Sigmoid colon (tissue), 4 donors: ENCODE results near the gene KIRREL3.

Source experiments
- CTCF ChIP-seq, 4 experiments: fragments of 450-650 bp in 3 of 4; fragments of 200-600 bp in 1 of 4; IDR thresholded peaks; one replicate each; pipeline ENCODE4 v1.5.1; 2016 to 2019; ENCODE audit warnings: antibody characterized with exemption in 4 of 4, mild to moderate bottlenecking in 3 of 4, moderate library complexity in 2 of 4
- EP300 ChIP-seq, 4 donors: sonication (generic); formaldehyde crosslinking; IDR thresholded peaks; one replicate each; pipeline ENCODE4 v1.6.1; 2017; ENCODE audit warnings: antibody characterized with exemption in 4 of 4
- POLR2A ChIP-seq, 2 donors: fragments of 450-650 bp; IDR thresholded peaks; one replicate each; pipeline ENCODE4 v1.6.1; 2016; ENCODE audit warnings: antibody characterized with exemption in 2 of 2, mild to moderate bottlenecking in 2 of 2, moderate library complexity in 2 of 2
- POLR2AphosphoS5 ChIP-seq, 4 donors: sonication (generic); formaldehyde crosslinking; IDR thresholded peaks; one replicate each; pipeline ENCODE4 v1.6.1; 2017; ENCODE audit warnings: antibody characterized with exemption in 4 of 4

DNA sequence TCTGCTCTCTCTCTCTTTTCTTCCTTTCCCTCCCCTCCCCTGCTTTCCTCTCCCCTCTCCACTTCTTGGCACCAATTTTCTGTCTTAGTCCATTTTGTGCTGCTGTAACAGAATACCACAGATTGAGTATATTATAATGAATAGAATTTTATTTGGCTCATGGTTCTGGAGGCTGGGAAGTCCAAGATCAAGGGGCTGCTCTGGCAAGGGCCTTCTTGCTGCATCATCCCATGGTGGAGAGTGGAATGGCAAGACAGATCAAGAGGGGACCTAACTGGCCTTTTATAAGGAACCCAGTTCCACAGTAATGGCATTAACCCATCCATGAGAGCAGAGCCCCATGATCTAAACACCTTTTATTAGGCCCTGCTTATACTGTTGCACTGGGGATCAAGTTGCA lies 600.6 kb downstream of the KIRREL3 start:
- TF ChIP-seq CTCF (IDR thresholded peaks at IDR 0.05): no peak
- TF ChIP-seq POLR2AphosphoS5 (IDR thresholded peaks at IDR 0.05): no peak
- TF ChIP-seq POLR2A (IDR thresholded peaks at IDR 0.05): no peak
- no peak for TF ChIP-seq EP300 (IDR thresholded peaks at IDR 0.05)
